RWPE2 (cell line): ENCODE measurements around the gene PIM1.

Experiments
- ATAC-seq: fragments of 200-7000 bp; cut with Tn5 transposase; 3 replicates; pipeline ENCODE4 v1.9.1; 2021; ENCODE audit warnings: low read depth
- DNase-seq: peaks from one replicate; pipeline ENCODE4 v3.0.0-alpha.2; 2020; ENCODE audit warnings: low spot score
- H3K27ac ChIP-seq: fragments of 450-650 bp; 2 replicates; pipeline ENCODE4 v1.5.1; 2017; ENCODE audit warnings: mild to moderate bottlenecking; ENCODE audit not compliant: poor library complexity, severe bottlenecking
- H3K27me3 ChIP-seq: fragments of 250-450 bp; sonication (Bioruptor Pico); 2 replicates; pipeline ENCODE4 v1.5.1; 2021; ENCODE audit warnings: mild to moderate bottlenecking, moderate library complexity; ENCODE audit not compliant: insufficient read depth, poor library complexity, severe bottlenecking
- H3K36me3 ChIP-seq: fragments of 250-450 bp; sonication (Bioruptor Pico); 2 replicates; pipeline ENCODE4 v1.5.1; 2020; ENCODE audit warnings: low read depth, mild to moderate bottlenecking, moderate library complexity
- H3K4me1 ChIP-seq: fragments of 250-450 bp; sonication (Bioruptor Pico); 2 replicates; pipeline ENCODE4 v1.5.1; 2021; ENCODE audit warnings: mild to moderate bottlenecking, moderate library complexity; ENCODE audit not compliant: insufficient read depth, poor library complexity, severe bottlenecking
- H3K4me3 ChIP-seq: fragments of 250-450 bp; sonication (Bioruptor Pico); 2 replicates; pipeline ENCODE4 v1.5.1; 2021; ENCODE audit warnings: mild to moderate bottlenecking, moderate library complexity; ENCODE audit not compliant: severe bottlenecking
- H3K9me3 ChIP-seq: fragments of 250-450 bp; sonication (Bioruptor Pico); 2 replicates; pipeline ENCODE4 v1.5.1; 2021; ENCODE audit warnings: mild to moderate bottlenecking, moderate library complexity; ENCODE audit not compliant: severe bottlenecking
- TF ChIP-seq, protein P1 (sequence below): fragments of 450-650 bp; IDR thresholded peaks from one replicate; pipeline ENCODE4 v1.5.1; 2017; ENCODE audit warnings: mild to moderate bottlenecking, moderate library complexity; ENCODE audit not compliant: poor library complexity, severe bottlenecking

The PIM1 gene

DNA sequence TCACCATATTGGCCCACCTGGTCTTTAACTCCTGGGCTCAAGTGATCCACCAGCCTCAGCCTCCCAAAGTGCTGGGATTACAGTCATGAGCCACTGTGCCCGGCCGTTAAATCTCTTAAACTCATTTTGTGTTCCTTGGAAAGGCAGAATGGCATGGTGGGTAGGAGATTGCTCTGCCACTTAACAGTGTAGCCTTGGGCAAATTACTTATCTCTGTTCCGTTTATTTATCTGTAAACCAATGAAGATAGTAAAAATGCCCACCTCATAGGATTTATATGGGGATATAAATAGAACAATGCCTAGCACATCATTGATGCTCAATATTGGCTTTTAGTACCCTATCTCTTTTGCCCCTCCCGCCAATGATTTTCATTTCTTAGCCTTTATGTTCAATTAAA, 7.2 kb upstream of the PIM1 start:
- Histone ChIP-seq H3K9me3 (no peaks in the 10 kb centered on the region), H3K36me3 (no peaks in the 10 kb centered on the region), H3K27ac (no peak overlapping the region), H3K4me1 (no peaks in the 10 kb centered on the region), H3K27me3 (no peaks in the 10 kb centered on the region), H3K4me3 (no peak overlapping the region)
- ATAC-seq (no peak), DNase-seq (no peak)
- TF ChIP-seq, protein P1, sequence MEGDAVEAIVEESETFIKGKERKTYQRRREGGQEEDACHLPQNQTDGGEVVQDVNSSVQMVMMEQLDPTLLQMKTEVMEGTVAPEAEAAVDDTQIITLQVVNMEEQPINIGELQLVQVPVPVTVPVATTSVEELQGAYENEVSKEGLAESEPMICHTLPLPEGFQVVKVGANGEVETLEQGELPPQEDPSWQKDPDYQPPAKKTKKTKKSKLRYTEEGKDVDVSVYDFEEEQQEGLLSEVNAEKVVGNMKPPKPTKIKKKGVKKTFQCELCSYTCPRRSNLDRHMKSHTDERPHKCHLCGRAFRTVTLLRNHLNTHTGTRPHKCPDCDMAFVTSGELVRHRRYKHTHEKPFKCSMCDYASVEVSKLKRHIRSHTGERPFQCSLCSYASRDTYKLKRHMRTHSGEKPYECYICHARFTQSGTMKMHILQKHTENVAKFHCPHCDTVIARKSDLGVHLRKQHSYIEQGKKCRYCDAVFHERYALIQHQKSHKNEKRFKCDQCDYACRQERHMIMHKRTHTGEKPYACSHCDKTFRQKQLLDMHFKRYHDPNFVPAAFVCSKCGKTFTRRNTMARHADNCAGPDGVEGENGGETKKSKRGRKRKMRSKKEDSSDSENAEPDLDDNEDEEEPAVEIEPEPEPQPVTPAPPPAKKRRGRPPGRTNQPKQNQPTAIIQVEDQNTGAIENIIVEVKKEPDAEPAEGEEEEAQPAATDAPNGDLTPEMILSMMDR: no peak

DNA sequence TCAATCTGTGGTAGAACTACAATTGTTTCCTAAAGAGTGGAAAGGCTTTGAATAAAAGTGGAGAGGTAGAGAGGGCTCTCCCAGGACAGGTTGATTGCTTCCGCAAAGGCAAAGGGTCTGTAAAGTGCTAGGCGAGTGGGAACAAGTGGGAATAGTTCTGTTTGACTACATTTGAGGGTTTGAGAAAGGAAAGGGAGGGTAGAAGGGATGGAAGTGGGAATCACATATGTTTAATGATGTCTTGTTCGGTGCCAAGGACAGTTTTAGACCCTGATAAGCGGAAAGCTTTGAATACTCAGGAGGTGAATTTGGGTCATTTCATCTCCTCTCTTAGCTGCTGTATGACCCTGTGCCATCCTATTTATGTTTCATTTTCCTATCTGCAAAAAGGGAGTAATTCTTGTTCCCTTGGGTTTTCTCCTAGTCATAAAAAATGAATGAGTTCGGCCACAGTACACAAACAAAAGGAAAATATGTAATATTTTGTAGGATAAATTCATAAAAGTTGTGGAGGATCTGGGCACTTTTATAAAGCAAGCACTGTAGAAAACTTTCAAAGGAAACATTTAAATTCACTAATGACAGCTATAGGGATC, 1.7 kb upstream of the PIM1 start:
- peaks cover 23% of the 10 kb centered on the region for H3K36me3 ChIP-seq
- TF ChIP-seq, protein P1: no peak
- H3K4me3 ChIP-seq: no peak overlapping the region
- DNase-seq (no peak), ATAC-seq (no peak)
- peak overlapping the region; percentile 80 for H3K27ac ChIP-seq
- peaks cover 9% of the 10 kb centered on the region for H3K4me1 ChIP-seq
- H3K27me3 ChIP-seq: no peaks in the 10 kb centered on the region
- no peaks in the 10 kb centered on the region for H3K9me3 ChIP-seq

DNA sequence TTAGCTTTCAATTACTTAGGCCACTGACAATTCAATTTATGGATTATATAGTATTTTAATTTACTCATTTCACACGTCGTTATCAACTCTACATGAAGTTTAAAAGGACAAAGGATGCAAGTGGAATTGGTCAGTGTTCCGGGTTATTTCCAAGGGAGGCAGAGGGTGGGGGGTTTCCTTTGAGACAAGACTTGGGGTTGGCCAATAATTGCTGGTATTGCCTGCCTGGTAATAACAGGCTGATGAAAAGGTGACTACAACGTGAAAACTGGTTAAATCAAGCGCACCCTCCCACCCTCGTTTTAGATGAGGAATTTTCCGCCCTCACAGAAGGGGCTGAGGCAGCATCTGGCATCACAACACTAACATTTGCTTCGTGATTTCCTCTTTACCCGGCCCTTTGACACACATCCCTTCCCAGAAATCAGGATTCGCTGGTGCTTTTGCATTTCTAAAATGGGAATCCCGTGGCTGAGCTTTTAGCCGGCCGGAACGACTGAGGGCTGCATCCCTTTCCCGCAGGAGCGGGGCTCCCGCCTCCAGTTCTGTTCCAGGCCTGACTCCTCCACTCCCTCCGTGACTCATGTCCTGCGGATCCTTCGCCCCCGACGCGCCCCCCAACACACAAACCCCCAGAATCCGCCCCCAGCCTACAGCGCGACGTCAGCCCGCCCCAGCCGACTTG, 999 bp upstream of the PIM1 start:
- no peak for DNase-seq

DNA sequence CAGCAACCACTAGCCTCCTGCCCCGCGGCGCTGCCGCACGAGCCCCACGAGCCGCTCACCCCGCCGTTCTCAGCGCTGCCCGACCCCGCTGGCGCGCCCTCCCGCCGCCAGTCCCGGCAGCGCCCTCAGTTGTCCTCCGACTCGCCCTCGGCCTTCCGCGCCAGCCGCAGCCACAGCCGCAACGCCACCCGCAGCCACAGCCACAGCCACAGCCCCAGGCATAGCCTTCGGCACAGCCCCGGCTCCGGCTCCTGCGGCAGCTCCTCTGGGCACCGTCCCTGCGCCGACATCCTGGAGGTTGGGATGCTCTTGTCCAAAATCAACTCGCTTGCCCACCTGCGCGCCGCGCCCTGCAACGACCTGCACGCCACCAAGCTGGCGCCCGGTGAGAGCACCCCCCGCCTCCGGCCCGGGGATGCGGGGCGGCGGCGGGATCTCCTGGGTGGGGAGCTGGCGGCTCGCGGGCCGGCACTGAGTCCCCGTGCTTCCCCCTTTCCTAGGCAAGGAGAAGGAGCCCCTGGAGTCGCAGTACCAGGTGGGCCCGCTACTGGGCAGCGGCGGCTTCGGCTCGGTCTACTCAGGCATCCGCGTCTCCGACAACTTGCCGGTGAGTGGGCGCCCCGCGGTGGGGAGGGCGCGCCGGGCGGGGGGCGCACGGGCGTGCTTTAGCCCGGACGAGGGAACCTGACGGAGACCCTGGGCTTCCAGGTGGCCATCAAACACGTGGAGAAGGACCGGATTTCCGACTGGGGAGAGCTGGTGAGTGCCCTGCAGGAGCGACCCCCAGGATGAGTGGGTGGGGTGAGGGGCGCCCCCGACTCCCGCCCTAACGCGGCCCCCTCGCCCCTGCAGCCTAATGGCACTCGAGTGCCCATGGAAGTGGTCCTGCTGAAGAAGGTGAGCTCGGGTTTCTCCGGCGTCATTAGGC, 585 bp downstream of the PIM1 start:
- no peaks in the 10 kb centered on the region for H3K27me3 ChIP-seq
- H3K36me3 ChIP-seq: peaks cover 46% of the 10 kb centered on the region
- H3K4me3 ChIP-seq: peak overlapping the region; percentile 79
- DNase-seq: peak; percentile 59
- TF ChIP-seq, protein P1: peak; percentile 9
- H3K9me3 ChIP-seq: no peaks in the 10 kb centered on the region
- ATAC-seq: peak; percentile 35; the same call in 2 of the 3 replicates
- H3K4me1 ChIP-seq: peaks cover 9% of the 10 kb centered on the region
- peak overlapping the region; percentile 80 for H3K27ac ChIP-seq

More for the DNA sequence above, 999 bp upstream of the PIM1 start:
- H3K9me3 ChIP-seq: no peaks in the 10 kb centered on the region
- TF ChIP-seq, protein P1: no peak
- H3K36me3 ChIP-seq: peaks cover 30% of the 10 kb centered on the region
- peaks cover 9% of the 10 kb centered on the region for H3K4me1 ChIP-seq
- ATAC-seq: peak; percentile 37
- H3K27ac ChIP-seq: peak overlapping the region; percentile 80
- no peaks in the 10 kb centered on the region for H3K27me3 ChIP-seq
- H3K4me3 ChIP-seq: peak overlapping the region; percentile 44
